ENCODE data around the gene PDLIM5.
A peak's percentile ranks its signal among the peaks of the same experiment; 100 is the strongest.
"Not testable (repeated sequence)": the region's sequence is repeated elsewhere in the genome, so short reads cannot be mapped to it uniquely, and the experiment has no call there.

Gene PDLIM5

DNA sequence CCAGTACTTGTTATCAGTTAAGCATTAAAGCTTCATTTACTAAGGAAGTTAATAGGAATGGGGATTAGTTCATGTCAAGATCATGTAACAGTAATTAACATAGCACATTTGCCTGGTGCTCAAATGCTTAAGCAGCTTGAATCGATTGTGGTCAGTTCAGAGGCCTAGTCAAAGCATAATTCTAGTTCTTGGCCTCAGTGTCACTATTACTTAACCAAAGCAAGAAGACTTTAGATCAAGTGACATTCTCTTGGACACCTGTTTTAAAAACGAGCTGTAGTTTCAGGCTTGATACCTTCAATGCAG is 190.8 kb downstream of the PDLIM5 start:
- Histone ChIP-seq H3K9ac (ENCODE audit: low read depth, low read length) (peak overlapping the region; percentile 12), H3K27me3 (ENCODE audit: control insufficient read depth, insufficient read depth, low read length) (no peaks in the 10 kb centered on the region), H3K9me3 (replicated peaks; ENCODE audit: low read length) (no peaks in the 10 kb centered on the region), H3K4me1 (ENCODE audit: control insufficient read depth, insufficient read depth, low read length) (peaks cover 23% of the 10 kb centered on the region), H3K4me3 (ENCODE audit: low read length) (no peak overlapping the region), H3K4me2 (ENCODE audit: low read length) (peak overlapping the region; percentile 21), H3K36me3 (ENCODE audit: insufficient read depth, low read length) (peaks cover 35% of the 10 kb centered on the region)

GRCh38 chr4:94648699-94649098 is 197.0 kb downstream of the PDLIM5 start:
- Histone ChIP-seq H3K9me3 (replicated peaks; ENCODE audit: low read length) (no peaks in the 10 kb centered on the region), H3K4me3 (ENCODE audit: low read length) (no peak overlapping the region), H3K4me1 (ENCODE audit: control insufficient read depth, insufficient read depth, low read length) (peaks cover 26% of the 10 kb centered on the region), H3K4me2 (ENCODE audit: low read length) (no peak overlapping the region), H3K36me3 (ENCODE audit: insufficient read depth, low read length) (peaks cover 38% of the 10 kb centered on the region), H3K27me3 (ENCODE audit: control insufficient read depth, insufficient read depth, low read length) (no peaks in the 10 kb centered on the region), H3K9ac (ENCODE audit: low read depth, low read length) (no peak overlapping the region)

DNA sequence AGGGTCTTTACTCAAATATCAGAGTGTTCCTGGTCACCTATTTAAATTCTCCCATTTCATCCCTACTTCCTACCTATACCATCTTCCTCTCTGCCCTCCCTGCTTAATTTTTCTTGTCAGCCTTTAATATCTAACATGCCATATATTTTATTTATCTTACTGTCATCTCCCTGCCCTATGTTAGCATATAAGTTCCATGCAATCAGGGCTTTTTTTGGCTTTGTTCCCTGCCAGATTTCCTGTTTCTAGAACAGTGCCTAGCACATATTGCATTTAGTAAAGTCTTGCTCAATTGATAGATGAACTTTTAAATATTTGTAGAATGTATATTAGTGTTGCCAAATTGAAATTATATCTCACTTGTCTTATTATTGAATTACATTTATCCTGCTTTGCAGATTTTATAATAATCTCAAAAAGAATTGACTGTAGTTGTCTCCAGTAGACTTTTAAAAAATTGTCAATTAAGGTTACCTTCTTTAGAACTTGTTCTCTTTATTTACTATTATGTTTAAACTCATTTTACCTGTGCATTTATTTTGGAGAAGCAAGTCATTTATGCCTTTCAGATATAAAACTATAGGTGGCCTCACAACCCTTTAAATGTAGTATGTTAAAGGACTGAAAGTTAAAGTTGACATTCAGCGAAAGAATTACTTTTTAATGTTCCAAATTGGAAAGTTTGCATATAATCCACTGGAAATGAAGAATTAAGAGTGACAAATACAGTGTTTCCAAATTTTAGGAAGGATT is 197.8 kb downstream of the PDLIM5 start:
- no peaks in the 10 kb centered on the region for H3K9me3 ChIP-seq (replicated peaks; ENCODE audit: low read length)
- peaks cover 39% of the 10 kb centered on the region for H3K36me3 ChIP-seq (ENCODE audit: insufficient read depth, low read length)
- H3K4me2 ChIP-seq (ENCODE audit: low read length): peak overlapping the region; percentile 49
- no peak overlapping the region for H3K4me3 ChIP-seq (ENCODE audit: low read length)
- H3K4me1 ChIP-seq (ENCODE audit: control insufficient read depth, insufficient read depth, low read length): peaks cover 26% of the 10 kb centered on the region
- H3K9ac ChIP-seq (ENCODE audit: low read depth, low read length): peak overlapping the region; percentile 59
- no peaks in the 10 kb centered on the region for H3K27me3 ChIP-seq (ENCODE audit: control insufficient read depth, insufficient read depth, low read length)

- no peak overlapping the region for H3K4me3 ChIP-seq (ENCODE audit: low read length)
- peaks cover 39% of the 10 kb centered on the region for H3K36me3 ChIP-seq (ENCODE audit: insufficient read depth, low read length)
- peak overlapping the region; percentile 59 for H3K9ac ChIP-seq (ENCODE audit: low read depth, low read length)
- H3K4me1 ChIP-seq (ENCODE audit: control insufficient read depth, insufficient read depth, low read length): peaks cover 26% of the 10 kb centered on the region
- peak overlapping the region; percentile 49 for H3K4me2 ChIP-seq (ENCODE audit: low read length)
- H3K9me3 ChIP-seq (replicated peaks; ENCODE audit: low read length): no peaks in the 10 kb centered on the region
- no peaks in the 10 kb centered on the region for H3K27me3 ChIP-seq (ENCODE audit: control insufficient read depth, insufficient read depth, low read length)
Measured at GRCh38 chr4:94650134-94650495, 198.4 kb downstream of the PDLIM5 start.

- Histone ChIP-seq H3K9me3 (replicated peaks; ENCODE audit: low read length) (no peaks in the 10 kb centered on the region), H3K9ac (ENCODE audit: low read depth, low read length) (peak overlapping the region; percentile 59), H3K4me2 (ENCODE audit: low read length) (peak overlapping the region; percentile 49), H3K27me3 (ENCODE audit: control insufficient read depth, insufficient read depth, low read length) (no peaks in the 10 kb centered on the region), H3K4me1 (ENCODE audit: control insufficient read depth, insufficient read depth, low read length) (peaks cover 26% of the 10 kb centered on the region), H3K36me3 (ENCODE audit: insufficient read depth, low read length) (peaks cover 34% of the 10 kb centered on the region), H3K4me3 (ENCODE audit: low read length) (no peak overlapping the region)
Measured at GRCh38 chr4:94650690-94651089, 198.9 kb downstream of the PDLIM5 start.

DNA sequence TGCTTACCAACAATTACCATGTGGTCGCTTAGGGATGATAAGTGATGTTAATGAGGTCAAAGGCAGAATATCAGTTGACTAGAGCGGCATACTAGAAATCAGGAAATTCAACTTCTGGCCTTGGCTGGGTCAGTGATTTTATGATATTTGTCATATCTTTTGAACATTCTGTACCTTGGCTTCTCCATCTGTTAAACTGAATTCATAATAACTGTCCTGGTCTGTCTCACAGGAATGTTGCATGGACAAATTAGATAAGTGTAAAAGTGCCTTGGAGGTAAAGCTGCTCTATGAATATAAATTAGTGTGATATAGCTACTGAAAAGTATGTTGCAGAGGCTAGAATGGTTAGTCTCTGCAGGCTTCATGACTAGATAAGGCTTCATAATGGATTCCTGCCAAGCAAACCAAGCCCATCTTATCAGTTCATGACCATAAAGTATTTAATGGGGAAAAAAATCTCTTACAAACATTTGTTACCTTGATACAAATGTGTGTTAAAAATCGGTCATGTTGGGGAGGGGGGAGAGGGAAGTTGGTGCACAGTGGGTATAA is 201.4 kb downstream of the PDLIM5 start:
- Histone ChIP-seq H3K4me2 (ENCODE audit: low read length) (no peak overlapping the region), H3K36me3 (ENCODE audit: insufficient read depth, low read length) (peaks cover 35% of the 10 kb centered on the region), H3K9me3 (replicated peaks; ENCODE audit: low read length) (no peaks in the 10 kb centered on the region), H3K4me1 (ENCODE audit: control insufficient read depth, insufficient read depth, low read length) (peaks cover 26% of the 10 kb centered on the region), H3K4me3 (ENCODE audit: low read length) (no peak overlapping the region), H3K27me3 (ENCODE audit: control insufficient read depth, insufficient read depth, low read length) (no peaks in the 10 kb centered on the region), H3K9ac (ENCODE audit: low read depth, low read length) (no peak overlapping the region)

DNA sequence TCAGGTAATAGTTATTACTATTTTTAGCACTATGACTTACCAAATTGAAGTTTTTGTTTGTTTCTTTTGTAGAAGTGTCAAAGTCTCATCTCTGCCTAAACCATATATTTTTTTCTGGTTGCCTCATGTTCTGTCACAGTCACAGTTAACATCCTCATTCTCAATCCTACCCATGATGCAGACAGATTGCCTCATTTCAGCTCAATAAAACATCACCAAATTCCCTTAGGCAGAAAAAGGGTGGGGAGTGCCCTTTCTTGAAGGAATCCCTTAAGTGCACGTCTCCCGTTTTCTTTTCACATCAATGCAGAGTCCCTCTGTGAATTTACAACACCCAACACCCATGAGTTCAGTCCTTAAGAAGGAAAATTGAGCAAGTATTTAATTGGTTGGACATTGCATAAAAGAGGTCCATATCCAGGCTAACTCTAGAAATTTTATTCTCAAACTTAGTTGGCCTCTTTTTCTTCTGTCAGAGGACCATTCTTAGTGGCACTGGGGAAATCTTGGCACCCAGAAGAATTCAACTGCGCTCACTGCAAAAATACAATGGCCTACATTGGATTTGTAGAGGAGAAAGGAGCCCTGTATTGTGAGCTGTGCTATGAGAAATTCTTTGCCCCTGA is 202.4 kb downstream of the PDLIM5 start:
- H3K4me3 ChIP-seq (ENCODE audit: low read length): no peak overlapping the region
- H3K36me3 ChIP-seq (ENCODE audit: insufficient read depth, low read length): peaks cover 39% of the 10 kb centered on the region
- H3K4me1 ChIP-seq (ENCODE audit: control insufficient read depth, insufficient read depth, low read length): peaks cover 26% of the 10 kb centered on the region

DNA sequence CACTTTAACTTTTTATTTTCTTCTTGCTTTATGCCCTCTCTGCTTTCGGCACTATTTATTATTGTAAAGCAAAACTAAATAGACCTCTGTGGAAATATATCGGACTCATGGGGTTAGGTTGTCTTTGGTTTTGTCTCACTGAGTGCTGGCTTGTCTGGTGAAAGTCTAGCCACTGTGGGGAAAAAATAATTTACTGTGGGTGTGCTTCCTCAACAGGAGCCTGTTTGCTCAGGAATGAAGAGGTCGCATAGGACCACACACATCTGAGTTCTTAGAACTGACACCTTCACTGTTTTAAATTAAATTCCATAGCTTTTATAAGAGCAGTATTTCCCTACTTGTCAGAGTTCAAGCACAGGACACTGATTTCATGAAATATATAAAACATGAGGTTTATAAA is 203.0 kb downstream of the PDLIM5 start:
- Histone ChIP-seq H3K4me1 (ENCODE audit: control insufficient read depth, insufficient read depth, low read length) (peaks cover 20% of the 10 kb centered on the region), H3K4me3 (ENCODE audit: low read length) (no peak overlapping the region), H3K4me2 (ENCODE audit: low read length) (no peak overlapping the region), H3K9ac (ENCODE audit: low read depth, low read length) (no peak overlapping the region), H3K36me3 (ENCODE audit: insufficient read depth, low read length) (peaks cover 41% of the 10 kb centered on the region), H3K27me3 (ENCODE audit: control insufficient read depth, insufficient read depth, low read length) (no peaks in the 10 kb centered on the region), H3K9me3 (replicated peaks; ENCODE audit: low read length) (no peaks in the 10 kb centered on the region)

More for the DNA sequence above, 202.4 kb downstream of the PDLIM5 start:
- Histone ChIP-seq H3K4me2 (ENCODE audit: low read length) (no peak overlapping the region), H3K9ac (ENCODE audit: low read depth, low read length) (no peak overlapping the region), H3K9me3 (replicated peaks; ENCODE audit: low read length) (no peaks in the 10 kb centered on the region), H3K27me3 (ENCODE audit: control insufficient read depth, insufficient read depth, low read length) (no peaks in the 10 kb centered on the region)

DNA sequence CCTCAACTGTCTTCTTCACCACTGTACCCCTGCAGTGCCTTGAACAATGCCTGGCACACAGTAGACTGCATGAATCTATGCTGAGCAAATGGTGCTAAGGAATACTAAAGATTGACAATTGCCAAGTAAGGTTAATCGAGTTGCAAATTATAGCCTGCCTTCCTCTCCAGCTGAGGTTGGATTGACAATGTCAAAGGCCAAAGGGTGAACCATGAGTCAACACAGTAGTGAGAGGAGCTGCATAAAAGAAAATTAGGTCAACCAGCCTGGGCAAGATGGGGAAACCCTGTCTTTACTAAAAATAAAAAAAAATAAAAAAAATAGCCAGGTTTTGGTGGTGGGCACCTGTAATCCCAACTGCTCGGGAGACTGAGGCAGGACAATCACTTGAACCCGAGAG is 208.9 kb downstream of the PDLIM5 start:
- H3K4me2 ChIP-seq (ENCODE audit: low read length): no peak overlapping the region
- peaks cover 64% of the 10 kb centered on the region for H3K36me3 ChIP-seq (ENCODE audit: insufficient read depth, low read length)
- no peak overlapping the region for H3K9ac ChIP-seq (ENCODE audit: low read depth, low read length)
- no peaks in the 10 kb centered on the region for H3K27me3 ChIP-seq (ENCODE audit: control insufficient read depth, insufficient read depth, low read length)
- H3K4me3 ChIP-seq (ENCODE audit: low read length): no peak overlapping the region
- H3K4me1 ChIP-seq (ENCODE audit: control insufficient read depth, insufficient read depth, low read length): no peaks in the 10 kb centered on the region
- no peaks in the 10 kb centered on the region for H3K9me3 ChIP-seq (replicated peaks; ENCODE audit: low read length)

DNA sequence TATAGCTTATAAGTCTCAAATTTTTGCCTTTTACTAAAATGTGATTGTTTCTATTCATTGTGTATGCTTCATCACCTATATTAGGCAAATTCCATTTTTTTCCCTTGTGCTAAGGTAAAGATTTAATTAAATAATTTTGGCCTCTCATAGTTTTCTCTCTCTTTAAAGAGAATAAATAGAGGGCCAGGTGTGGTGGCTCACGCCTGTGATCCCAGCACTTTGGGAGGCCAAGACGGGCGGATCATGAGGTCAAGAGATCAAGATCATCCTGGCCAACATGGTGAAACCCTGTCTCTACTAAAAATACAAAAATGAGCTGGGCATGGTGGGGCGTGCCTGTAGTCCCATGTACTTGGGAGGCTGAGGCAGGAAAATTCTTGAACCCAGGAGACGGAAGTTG is 213.3 kb downstream of the PDLIM5 start:
- not testable (repeated sequence) for H3K4me2 ChIP-seq (ENCODE audit: low read length); H3K27me3 ChIP-seq (ENCODE audit: control insufficient read depth, insufficient read depth, low read length); H3K9me3 ChIP-seq (replicated peaks; ENCODE audit: low read length); H3K4me3 ChIP-seq (ENCODE audit: low read length); H3K9ac ChIP-seq (ENCODE audit: low read depth, low read length); H3K4me1 ChIP-seq (ENCODE audit: control insufficient read depth, insufficient read depth, low read length)
- H3K36me3 ChIP-seq (ENCODE audit: insufficient read depth, low read length): peaks cover 60% of the 10 kb centered on the region

- peaks cover 7% of the 10 kb centered on the region for H3K4me1 ChIP-seq (ENCODE audit: control insufficient read depth, insufficient read depth, low read length)
- H3K9ac ChIP-seq (ENCODE audit: low read depth, low read length): no peak overlapping the region
- H3K36me3 ChIP-seq (ENCODE audit: insufficient read depth, low read length): peaks cover 53% of the 10 kb centered on the region
- H3K4me2 ChIP-seq (ENCODE audit: low read length): no peak overlapping the region
- H3K9me3 ChIP-seq (replicated peaks; ENCODE audit: low read length): no peaks in the 10 kb centered on the region
- no peaks in the 10 kb centered on the region for H3K27me3 ChIP-seq (ENCODE audit: control insufficient read depth, insufficient read depth, low read length)
- H3K4me3 ChIP-seq (ENCODE audit: low read length): no peak overlapping the region
Measured at GRCh38 chr4:94665500-94666404, 214.0 kb downstream of the PDLIM5 start.

Measured in skeletal muscle satellite cell (primary cell).